ENCODE data around the gene LASP1.

The LASP1 gene

GRCh38 chr17:38889745-38890409 is 20.0 kb downstream of the LASP1 start:
- DNase-seq = no peak

- no peak for DNase-seq
These were observed 20.5 kb downstream of the LASP1 start for GRCh38 chr17:38890410-38890746.

GRCh38 chr17:38891441-38891840 is 21.6 kb downstream of the LASP1 start:
- DNase-seq = no peak

GRCh38 chr17:38892083-38892482 is 22.2 kb downstream of the LASP1 start:
- no peak for DNase-seq

DNA sequence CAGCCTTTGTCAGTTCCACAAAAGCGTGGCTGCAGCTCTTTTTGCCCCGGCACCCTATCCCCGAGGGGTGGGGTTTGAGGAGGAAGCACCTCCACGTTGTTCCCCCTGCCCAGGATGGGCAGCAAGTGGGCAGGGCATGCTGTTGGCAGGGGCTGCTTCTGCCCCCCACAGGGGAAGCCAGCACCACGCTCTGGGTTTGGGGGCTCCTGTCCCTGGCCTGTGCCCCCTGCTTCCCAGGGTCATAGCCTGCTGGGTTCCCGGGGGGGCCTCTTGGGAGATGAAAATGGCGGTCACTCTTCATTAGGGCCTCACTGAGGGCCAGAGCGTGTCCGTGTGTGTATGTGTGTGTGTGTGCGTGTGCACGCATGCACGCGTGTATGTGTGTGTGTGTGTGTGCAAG is 22.8 kb downstream of the LASP1 start:
- DNase-seq = no peak

- DNase-seq = no peak
These were observed 23.3 kb downstream of the LASP1 start for GRCh38 chr17:38893113-38893512.

- DNase-seq = no peak
These were observed 23.7 kb downstream of the LASP1 start for GRCh38 chr17:38893607-38894006.

DNA sequence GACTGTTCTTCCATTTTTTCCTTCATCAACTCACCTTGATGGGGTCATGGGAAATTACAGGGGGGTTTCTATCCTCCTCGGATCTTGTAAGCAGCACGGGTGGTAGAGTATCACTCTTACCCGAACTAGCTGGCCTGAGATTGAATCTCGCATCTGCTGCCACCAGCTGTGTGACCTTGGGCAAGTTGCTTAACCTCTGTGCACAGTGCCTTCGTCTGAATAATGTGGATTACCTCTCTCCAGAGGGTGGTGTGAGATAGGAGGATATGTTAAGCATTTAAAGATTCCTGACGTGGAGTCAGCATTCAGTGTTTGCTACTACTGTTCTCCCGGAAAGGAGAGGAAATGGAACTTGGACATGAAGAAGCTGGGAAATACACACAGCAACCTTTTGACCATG is 24.4 kb downstream of the LASP1 start:
- DNase-seq = no peak

DNA sequence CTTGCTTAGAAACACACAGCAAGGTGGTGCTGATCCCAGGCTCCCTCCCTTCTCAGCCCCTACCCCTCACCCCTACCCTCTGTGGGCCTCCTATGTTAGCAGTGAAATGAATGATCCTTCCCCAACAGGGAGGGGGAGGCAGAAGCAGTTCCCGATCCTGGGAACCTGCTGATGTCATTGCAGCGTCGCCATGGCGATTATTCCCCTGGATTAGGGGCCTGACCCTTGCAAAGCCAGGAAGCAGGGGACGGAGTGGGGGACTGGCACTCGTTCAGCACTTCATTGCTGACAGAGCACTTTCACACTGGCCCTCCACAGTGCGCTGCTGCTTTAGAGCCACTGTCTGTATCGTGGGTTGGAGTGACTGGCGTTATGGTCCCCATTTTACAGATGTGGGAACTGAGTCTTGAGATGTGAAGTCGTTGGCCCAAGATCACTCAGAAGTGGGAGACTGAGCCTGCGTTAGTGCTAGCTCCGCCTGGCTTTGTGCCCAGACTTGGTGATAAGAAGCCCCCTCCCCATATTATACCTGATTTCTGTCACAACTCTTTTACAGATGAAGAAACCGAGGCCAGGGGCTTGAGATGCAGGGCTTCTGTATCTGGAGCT is 26.6 kb downstream of the LASP1 start:
- no peak for DNase-seq

- no peak for DNase-seq
These were observed 27.3 kb downstream of the LASP1 start for GRCh38 chr17:38897176-38897575.

GRCh38 chr17:38897671-38898290 is 27.9 kb downstream of the LASP1 start:
- no peak for DNase-seq

GRCh38 chr17:38898291-38898679 is 28.4 kb downstream of the LASP1 start:
- DNase-seq = no peak

DNA sequence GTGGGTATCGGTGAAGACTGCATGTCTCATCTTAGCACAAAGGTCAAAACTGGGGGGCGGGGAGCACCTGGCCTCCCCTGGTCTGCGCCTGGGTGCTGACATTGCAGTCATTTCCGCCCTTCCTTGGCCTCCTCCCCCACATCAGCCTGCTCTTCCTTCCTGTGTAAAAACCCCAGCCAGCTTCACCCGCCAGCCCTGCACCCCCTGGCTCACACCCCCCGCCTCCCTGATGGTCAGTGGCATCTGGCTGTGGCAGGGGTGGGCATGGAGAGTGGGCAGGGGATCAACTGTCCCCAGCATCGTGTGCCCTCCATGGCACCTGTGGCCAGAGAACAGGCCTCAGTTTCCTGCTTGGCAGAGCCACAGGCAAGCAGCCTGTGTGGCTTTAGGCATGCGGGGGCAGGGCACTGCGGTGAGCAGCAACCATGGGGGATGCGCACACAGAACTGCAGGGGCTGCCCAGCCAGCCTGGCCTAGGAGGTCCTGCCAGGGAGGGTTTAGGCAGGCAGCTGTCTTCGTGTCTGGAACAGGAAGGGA is 29.0 kb downstream of the LASP1 start:
- DNase-seq = peak; percentile 87

DNA sequence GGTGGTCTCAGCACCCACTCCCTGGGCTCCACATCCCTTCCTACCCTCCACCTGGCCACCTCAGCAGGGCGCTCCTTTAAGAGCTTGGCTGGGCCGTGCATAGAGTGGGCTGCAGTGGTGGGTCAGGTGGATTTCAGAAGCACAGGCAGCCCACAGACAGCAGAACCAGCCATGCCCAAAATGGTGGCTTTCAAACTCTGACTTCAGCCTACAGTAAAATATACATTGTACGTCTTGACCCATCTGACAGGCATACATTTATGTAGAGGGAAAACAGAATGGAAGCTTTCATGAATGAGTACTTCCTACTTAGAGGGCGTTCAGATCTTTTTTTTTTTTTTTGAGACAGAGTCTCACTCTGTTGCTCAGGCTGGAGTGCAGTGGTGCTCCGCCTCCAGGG is 29.6 kb downstream of the LASP1 start:
- DNase-seq = no peak

DNA sequence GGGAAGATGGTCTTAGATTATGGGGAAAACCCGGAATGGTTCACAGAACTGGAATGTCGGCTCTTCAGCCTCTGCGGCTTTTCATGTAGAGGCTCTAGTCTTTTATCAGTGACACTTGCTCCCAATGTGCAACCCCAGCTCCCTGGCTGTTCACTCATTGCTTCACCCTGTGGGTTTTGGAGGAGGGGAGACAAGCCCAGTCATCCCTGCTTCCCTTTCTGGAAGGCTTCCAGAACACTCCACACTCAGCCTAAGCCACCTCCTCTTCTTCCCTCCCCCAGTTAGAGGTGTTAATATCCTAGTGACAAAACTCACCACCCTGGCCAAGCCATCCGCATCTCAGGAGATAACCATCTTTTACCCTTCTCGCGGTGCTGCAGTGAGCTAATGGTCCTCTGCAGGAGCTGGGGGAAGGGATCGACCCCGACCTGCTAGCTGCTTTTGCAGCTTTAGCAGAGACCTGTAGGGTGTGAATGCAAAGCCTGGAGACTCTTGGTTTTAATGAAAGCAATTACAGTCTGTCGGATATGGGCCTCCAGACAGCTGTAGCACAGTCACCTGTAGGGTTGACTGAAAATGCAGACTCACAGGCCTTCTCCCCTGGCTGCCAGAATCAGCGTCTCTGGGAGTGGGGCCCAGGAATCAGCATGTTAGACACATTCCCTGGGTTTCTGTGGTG is 31.3 kb downstream of the LASP1 start:
- no peak for DNase-seq

DNA sequence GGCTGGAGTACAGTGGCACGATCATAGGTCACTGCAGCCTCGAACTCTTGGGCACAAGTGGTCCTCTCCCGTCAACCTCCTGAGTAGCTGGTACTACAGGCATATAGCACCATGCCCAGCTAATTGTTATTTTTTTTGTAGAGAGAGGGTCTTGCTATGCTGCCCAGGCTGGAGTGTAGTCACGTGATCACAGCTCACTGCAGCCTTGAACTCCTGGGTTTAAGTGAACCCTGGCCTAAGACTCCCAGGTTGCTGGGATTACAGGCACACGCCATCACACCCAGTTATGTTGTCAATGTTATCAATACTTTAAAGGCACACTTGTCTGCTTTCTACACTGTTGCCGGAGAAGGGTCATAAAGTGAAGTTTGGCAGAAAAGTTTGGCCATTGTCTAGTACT is 33.5 kb downstream of the LASP1 start:
- DNase-seq = no peak

- DNase-seq = no peak
These were observed 35.0 kb downstream of the LASP1 start for GRCh38 chr17:38904892-38905291.

DNA sequence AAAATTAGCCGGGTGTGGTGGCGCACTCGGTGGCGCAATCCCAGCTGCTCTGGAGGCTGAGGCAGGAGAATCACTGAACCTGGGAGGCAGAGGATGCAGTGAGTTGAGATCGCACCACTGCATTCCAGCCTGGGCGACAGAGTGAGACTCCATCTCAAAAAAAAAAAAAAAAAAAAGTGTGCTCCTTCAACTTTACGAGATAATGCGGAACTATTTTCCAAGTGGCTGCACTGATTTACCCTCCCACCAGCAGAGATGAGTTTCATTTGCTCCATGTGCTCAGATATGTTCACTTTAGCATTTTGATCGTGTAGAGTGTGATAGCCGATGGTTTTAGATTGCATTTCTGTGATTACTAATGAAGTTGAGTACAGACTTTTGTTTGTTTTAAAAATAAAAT is 35.5 kb downstream of the LASP1 start:
- no peak for DNase-seq

- DNase-seq = no peak
These were observed 36.8 kb downstream of the LASP1 start for GRCh38 chr17:38906460-38907228.

- DNase-seq = no peak
These were observed 38.2 kb downstream of the LASP1 start for GRCh38 chr17:38907930-38908675.

- DNase-seq = no peak
These were observed 38.9 kb downstream of the LASP1 start for GRCh38 chr17:38908676-38909181.

- DNase-seq = no peak
These were observed 40.5 kb downstream of the LASP1 start for GRCh38 chr17:38910325-38910724.

All from activated naive CD4-positive, alpha-beta T cell treated with anti-CD3 and anti-CD28 coated beads, Interleukin-2, amount 50 U/mL, for 16 hours (primary cell).